Measurements from ENCODE around the gene BIN1.

The BIN1 gene

DNA sequence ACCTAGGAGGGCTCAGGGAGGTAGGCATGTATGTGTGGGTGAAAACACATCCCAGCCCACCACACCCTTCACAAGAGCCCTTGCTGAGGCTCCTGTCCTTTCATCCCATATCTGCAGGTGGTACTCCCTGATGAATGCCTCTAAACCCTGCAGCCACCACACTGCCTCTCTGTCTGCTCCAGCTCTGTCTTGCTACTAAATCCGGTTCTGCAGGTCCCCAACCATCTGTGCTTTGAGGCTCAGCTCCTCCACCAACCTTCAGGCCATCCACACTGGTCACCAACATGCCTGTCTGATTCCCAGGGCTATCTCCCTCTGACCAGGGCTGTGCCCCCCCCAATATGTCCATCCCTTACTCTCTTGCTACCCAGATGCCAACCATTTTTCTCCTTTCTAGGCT is 92.7 kb downstream of the BIN1 start:
- no peak for DNase-seq

- no peak for DNase-seq
Observed at GRCh38 chr2:127012868-127013267, 94.1 kb downstream of the BIN1 start.

GRCh38 chr2:127012215-127012614 is 94.7 kb downstream of the BIN1 start:
- DNase-seq, result no peak

DNA sequence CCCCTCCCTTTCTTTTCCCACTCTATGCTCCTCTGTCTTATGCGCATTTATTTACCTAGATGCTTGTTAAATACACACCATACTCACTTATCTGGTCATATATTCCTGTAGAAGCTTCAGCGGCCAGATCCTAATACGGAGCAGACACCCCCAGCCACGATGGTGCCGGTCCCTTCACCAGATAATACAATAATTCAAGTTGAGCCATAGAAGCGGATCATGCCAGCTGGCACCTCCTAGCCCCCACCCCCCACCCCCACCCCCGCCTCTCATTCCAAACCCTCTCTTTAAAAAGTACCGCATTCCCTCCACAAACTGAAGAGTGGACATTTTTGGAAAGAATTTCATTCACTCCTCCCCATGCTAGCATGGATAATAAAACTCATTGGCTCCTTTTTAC is 95.2 kb downstream of the BIN1 start:
- DNase-seq, result no peak

DNA sequence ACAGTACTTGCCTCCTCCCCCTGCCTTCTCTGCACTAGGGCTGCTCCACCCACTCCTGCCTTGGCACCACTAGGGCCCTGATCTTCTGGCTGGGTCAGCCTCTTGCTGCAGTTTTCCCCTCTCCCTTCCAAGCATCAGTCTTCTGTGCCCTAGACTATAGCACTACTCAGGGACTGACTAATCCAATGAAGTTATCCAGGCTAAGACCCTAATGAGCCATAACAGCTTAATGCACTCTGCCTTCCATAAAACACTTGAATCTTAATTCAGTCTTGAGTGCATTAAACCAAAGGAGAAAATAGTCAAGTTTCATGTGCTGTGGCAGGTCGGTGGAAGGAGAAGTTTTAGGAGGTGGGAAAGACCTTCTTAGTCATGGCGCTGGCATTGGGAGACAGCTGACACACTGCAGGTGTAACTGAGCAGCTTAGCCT is 95.7 kb downstream of the BIN1 start:
- DNase-seq, result no peak

- no peak for DNase-seq
Observed at GRCh38 chr2:127008265-127009015, 98.5 kb downstream of the BIN1 start.

DNA sequence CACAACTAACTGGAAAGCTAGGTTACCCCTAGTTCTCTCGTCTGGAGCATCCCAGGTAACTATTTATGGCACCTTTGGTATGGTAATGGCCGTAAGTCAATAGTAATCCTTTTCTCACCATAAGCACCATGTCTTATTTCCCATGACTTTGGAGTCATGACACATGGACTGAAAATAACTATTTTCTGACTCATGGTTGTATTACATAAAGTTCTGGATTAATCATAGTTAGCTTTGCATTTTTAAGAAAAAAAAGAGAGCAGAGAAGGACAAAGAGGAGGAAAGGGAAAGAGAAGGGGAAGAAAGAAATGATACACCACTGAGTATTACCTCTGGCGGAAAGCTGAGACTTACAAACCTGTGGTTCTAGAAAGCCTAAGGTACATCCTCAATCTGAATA is 99.3 kb downstream of the BIN1 start:
- no peak for DNase-seq

GRCh38 chr2:127006962-127007361 is 100.0 kb downstream of the BIN1 start:
- no peak for DNase-seq

- no peak for DNase-seq
Observed at GRCh38 chr2:127004893-127005600, 101.9 kb downstream of the BIN1 start.

- peak; percentile 57 for DNase-seq
Observed at GRCh38 chr2:127003070-127003800, 103.7 kb downstream of the BIN1 start.

GRCh38 chr2:127001751-127002150 is 105.2 kb downstream of the BIN1 start:
- no peak for DNase-seq

- DNase-seq, result no peak
Observed at GRCh38 chr2:127000937-127001336, 106.0 kb downstream of the BIN1 start.

GRCh38 chr2:127000194-127000593 is 106.8 kb downstream of the BIN1 start:
- no peak for DNase-seq

GRCh38 chr2:126999106-126999756 is 107.7 kb downstream of the BIN1 start:
- no peak for DNase-seq

- no peak for DNase-seq
Observed at GRCh38 chr2:126998486-126998885, 108.5 kb downstream of the BIN1 start.

Data from OCI-M1 (cell line).